ENCODE data around the gene TAS1R1.

The TAS1R1 gene

GRCh38 chr1:6603915-6604558 lies 48.9 kb downstream of the TAS1R1 start:
- peak in 1 of 3 experiments; percentile 32 for DNase-seq (ENCODE audit: low read depth in 3 of 3)

GRCh38 chr1:6612641-6613360 lies 57.7 kb downstream of the TAS1R1 start:
- no peak for DNase-seq (ENCODE audit: low read depth in 3 of 3)

- peak; percentile 99 to 100 (median 100) for DNase-seq (ENCODE audit: low read depth in 3 of 3)
These were observed 58.4 kb downstream of the TAS1R1 start, which contains the start of gene PHF13 for GRCh38 chr1:6613361-6614018. Gene PHF13 (plus strand): TSS chr1:6613731. CDS start chr1:6614067, 336 bp downstream.

GRCh38 chr1:6614019-6614928 lies 59.2 kb downstream of the TAS1R1 start:
- peak in 2 of 3 experiments; percentile 20 to 58 for DNase-seq (ENCODE audit: low read depth in 3 of 3)

- no peak for DNase-seq (ENCODE audit: low read depth in 3 of 3)
These were observed 60.0 kb downstream of the TAS1R1 start for GRCh38 chr1:6614929-6615785.

GRCh38 chr1:6619045-6619444 lies 63.9 kb downstream of the TAS1R1 start:
- no peak for DNase-seq (ENCODE audit: low read depth in 3 of 3)

GRCh38 chr1:6621429-6622391 lies 66.6 kb downstream of the TAS1R1 start:
- no peak for DNase-seq (ENCODE audit: low read depth in 3 of 3)

GRCh38 chr1:6622396-6623152 lies 67.5 kb downstream of the TAS1R1 start:
- no peak for DNase-seq (ENCODE audit: low read depth in 3 of 3)

- DNase-seq (ENCODE audit: low read depth in 3 of 3) = no peak
These were observed 68.3 kb downstream of the TAS1R1 start for GRCh38 chr1:6623269-6623965.

- peak; percentile 72 to 89 (median 81) for DNase-seq (ENCODE audit: low read depth in 3 of 3)
These were observed 69.8 kb downstream of the TAS1R1 start, which contains the start of gene THAP3 for GRCh38 chr1:6624710-6625583. Gene THAP3 (plus strand): TSS chr1:6624868. CDS start chr1:6625219, 351 bp downstream.

- DNase-seq (ENCODE audit: low read depth in 3 of 3) = peak in 1 of 3 experiments; percentile 17
These were observed 70.6 kb downstream of the TAS1R1 start for GRCh38 chr1:6625584-6626149.

GRCh38 chr1:6627031-6627430 lies 71.9 kb downstream of the TAS1R1 start:
- DNase-seq (ENCODE audit: low read depth in 3 of 3) = no peak

GRCh38 chr1:6627841-6628545 lies 72.9 kb downstream of the TAS1R1 start:
- DNase-seq (ENCODE audit: low read depth in 3 of 3) = no peak

GRCh38 chr1:6628971-6629479 lies 73.9 kb downstream of the TAS1R1 start:
- no peak for DNase-seq (ENCODE audit: low read depth in 3 of 3)
